AG10803 (cell line): Measurements from ENCODE around the gene ERC1.

ENCODE experiments used
- DNase-seq: peaks from one replicate; pipeline ENCODE4 v3.0.0; 2010; ENCODE audit warnings: low read depth
- H3K4me3 ChIP-seq: 2 replicates; pipeline ENCODE4 v1.5.1; 2011; ENCODE audit warnings: mild to moderate bottlenecking, low read length, control low read depth
- TF ChIP-seq, protein P1 (sequence below): conservative IDR thresholded peaks from 2 replicates; pipeline ENCODE4 v1.5.1; 2011; ENCODE audit warnings: mild to moderate bottlenecking, low read length, control low read depth, inconsistent platforms

ERC1 gene

DNA sequence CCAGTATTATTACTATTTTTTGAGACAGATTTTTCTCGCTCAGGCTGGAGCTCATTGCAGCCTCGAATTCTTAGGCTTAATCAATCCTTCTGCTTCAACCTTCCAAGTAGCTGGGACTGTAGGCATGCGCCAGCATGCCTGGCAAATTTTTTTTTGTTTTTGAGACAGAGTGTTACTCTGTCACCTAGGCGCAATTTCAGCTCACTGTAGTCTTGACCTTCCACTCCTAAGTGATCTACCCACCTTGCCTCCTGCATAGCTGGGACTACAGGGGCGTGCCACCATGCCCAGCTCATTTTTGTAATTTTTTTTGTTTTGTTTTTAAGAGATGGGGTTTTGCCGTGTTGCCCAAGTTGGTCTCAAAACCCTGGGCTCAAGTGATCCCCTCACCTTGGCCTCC lies 15.2 kb downstream of the ERC1 start:
- no peak for DNase-seq
- TF ChIP-seq, protein P1, sequence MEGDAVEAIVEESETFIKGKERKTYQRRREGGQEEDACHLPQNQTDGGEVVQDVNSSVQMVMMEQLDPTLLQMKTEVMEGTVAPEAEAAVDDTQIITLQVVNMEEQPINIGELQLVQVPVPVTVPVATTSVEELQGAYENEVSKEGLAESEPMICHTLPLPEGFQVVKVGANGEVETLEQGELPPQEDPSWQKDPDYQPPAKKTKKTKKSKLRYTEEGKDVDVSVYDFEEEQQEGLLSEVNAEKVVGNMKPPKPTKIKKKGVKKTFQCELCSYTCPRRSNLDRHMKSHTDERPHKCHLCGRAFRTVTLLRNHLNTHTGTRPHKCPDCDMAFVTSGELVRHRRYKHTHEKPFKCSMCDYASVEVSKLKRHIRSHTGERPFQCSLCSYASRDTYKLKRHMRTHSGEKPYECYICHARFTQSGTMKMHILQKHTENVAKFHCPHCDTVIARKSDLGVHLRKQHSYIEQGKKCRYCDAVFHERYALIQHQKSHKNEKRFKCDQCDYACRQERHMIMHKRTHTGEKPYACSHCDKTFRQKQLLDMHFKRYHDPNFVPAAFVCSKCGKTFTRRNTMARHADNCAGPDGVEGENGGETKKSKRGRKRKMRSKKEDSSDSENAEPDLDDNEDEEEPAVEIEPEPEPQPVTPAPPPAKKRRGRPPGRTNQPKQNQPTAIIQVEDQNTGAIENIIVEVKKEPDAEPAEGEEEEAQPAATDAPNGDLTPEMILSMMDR, result no peak
- H3K4me3 ChIP-seq, result no peak overlapping the region

- H3K4me3 ChIP-seq, result no peak overlapping the region
- TF ChIP-seq, protein P1, result no peak
- DNase-seq, result no peak
Observed at GRCh38 chr12:1007276-1007675, 16.3 kb downstream of the ERC1 start.

DNA sequence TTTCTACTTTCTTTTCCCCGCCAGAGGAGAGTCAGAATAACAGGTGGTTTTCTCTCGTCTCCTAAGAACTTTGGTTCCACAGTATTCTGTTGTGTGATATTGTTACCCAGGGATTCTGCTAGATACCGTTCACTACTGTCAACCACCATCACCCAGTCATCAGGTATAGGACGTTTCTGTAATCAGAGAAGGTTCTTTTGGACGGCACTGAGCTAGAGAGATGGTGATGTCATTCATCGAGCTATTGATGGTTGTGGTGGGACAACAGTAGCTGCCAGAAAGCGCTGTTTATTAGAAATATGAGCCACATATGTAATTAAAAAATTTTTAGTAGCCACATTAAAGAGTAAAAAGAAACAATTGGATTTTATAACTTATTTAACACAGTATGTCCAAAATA lies 17.0 kb downstream of the ERC1 start:
- no peak for DNase-seq
- no peak overlapping the region for H3K4me3 ChIP-seq
- TF ChIP-seq, protein P1, result no peak

DNA sequence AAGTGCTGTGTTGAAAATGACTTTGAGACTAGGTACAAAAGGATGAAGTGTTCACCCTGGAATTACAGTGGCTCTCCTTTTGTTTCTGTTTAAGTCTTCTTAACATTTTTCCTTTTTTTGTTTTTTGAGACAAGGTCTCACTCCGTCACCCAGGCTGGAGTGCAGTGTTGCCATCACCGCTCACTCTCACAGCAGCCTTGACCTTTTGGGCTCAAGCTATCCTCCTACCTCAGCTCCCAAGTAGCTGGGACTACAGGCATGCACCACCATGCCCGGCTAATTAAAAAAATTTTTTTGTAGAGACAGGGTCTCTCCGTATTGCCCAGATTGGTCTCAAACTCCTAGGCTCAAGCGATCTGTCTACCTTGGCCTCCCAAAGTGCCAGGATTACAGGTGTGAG lies 20.1 kb downstream of the ERC1 start:
- no peak overlapping the region for H3K4me3 ChIP-seq
- DNase-seq, result no peak
- TF ChIP-seq, protein P1, result no peak

DNA sequence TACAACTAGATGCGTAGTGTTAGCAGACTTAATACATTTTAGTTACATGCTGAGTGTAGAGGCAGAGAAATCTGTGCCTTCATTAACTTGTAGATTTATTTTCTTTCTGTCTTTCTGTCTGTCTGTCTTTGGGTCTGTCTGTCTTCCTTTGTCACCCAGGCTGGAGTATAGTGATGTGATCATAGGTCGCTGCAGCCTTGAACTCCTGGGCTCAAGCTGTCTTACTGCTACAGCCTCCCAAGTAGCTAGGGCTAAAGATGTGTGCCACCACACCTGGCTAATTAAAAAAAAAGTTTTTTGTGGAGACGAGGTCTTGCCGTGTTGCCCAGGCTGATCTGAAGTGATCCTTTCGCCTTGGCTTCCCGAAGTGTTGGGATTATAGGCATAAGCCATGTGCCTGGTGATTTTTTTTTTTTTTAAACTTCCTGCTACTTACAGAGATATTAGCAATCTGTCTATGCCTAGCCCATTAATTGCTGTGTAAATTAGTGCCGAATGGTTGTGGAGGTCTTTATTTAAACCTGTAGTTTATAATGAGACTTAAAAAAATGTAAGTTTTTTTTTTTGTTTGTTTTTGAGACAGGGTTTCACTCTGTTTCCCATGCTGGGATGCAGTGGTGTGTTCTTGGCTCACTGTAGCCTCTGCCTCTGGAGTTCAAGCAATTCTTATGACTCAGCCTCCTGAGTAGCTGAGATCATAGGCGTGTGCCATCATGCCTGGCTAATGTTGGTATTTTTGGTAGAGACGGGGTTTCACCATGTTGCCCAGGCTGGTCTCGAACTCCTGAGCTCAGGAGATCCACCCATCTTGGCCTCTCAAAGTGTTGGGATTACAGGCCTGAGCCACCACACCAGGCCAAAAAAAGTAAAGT lies 22.8 kb downstream of the ERC1 start:
- DNase-seq, result peak; percentile 82
- no peak overlapping the region for H3K4me3 ChIP-seq
- TF ChIP-seq, protein P1, result no peak

- no peak for DNase-seq
- TF ChIP-seq, protein P1, result no peak
- no peak overlapping the region for H3K4me3 ChIP-seq
Observed at GRCh38 chr12:1019283-1019682, 28.3 kb downstream of the ERC1 start.

DNA sequence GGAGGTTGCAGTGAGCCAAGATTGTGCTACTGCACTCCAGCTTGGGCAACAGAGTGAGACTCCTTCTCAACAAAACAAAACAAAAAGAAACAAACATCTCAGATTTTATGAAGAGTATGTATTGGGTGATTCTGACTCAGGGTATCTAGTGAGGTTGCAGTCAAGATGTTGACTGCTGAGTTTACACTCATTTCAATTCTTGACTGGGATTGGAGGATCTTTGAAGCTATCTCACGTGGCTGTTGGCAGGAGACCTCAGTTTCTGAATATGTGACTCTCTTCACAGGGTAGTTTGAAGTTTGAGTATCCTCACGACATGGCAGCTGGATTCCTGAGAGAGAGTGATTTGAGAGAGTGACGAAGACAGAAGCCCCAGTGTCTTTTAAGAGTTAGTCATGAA lies 29.4 kb downstream of the ERC1 start:
- H3K4me3 ChIP-seq, result no peak overlapping the region
- DNase-seq, result no peak
- TF ChIP-seq, protein P1, result no peak
